HT1080 (cell line): ENCODE data around the gene TSPEAR. TPM values are rescaled to one million over a fixed set of nuclear protein-coding genes. Genes with fewer than 3 reads are reported as not detected.

Experiments used
- DNase-seq: peaks from one replicate; pipeline ENCODE4 v3.0.0-alpha.2; 2015; ENCODE audit warnings: low read depth
- total RNA-seq: library from RNA; depleted of rRNA; stranded (reverse); fragments of >200 nt; shearing (Covaris generic); gene quantifications from 2 replicates; pipeline ENCODE4 v1.2.3, GENCODE V29; 2014

TSPEAR gene
- total RNA-seq, 1 experiment from 2014 or later = not detected

- DNase-seq = no peak
Observed at GRCh38 chr21:44741921-44742320, 30.5 kb upstream of the TSPEAR start.

DNA sequence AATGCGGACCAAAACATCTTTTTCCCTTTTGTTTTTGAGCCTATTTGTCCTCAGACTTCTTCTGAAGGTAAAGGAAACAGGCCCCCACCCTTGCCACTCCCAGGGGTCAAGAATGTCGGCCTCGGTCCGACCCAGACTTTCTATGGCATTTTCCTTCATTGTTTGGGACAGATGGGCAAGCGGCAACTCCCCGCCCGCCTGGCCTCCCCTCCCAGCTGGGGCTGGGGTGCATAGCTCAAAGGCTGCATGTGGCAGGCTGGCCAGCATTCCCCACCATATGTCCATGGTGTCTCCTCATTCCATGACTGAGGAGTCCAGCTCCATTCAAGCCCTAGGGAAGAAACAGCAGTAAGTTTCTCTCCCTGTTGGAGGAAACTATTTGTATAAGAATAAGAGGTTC lies 29.4 kb upstream of the TSPEAR start:
- no peak for DNase-seq

DNA sequence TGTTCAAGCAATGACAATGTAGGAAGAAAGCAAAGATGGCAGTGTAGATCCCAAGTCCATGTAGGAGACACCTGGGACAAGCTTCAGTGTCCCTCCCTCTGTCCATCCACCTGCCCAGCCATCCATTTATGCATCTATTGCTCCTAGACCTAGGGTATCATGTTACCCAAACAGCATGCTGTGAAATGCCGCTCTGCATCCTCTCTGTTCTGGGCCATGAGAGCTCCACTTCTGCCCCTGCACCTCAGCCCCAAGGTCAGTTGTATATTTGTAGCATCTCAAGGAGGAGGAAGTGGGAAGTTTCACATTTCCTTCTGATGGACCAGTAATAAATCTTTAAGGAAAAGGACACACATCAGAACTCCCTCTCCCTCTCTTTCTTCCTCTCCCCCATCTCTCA lies 27.9 kb upstream of the TSPEAR start:
- no peak for DNase-seq

GRCh38 chr21:44738621-44739020 lies 27.2 kb upstream of the TSPEAR start:
- no peak for DNase-seq

DNA sequence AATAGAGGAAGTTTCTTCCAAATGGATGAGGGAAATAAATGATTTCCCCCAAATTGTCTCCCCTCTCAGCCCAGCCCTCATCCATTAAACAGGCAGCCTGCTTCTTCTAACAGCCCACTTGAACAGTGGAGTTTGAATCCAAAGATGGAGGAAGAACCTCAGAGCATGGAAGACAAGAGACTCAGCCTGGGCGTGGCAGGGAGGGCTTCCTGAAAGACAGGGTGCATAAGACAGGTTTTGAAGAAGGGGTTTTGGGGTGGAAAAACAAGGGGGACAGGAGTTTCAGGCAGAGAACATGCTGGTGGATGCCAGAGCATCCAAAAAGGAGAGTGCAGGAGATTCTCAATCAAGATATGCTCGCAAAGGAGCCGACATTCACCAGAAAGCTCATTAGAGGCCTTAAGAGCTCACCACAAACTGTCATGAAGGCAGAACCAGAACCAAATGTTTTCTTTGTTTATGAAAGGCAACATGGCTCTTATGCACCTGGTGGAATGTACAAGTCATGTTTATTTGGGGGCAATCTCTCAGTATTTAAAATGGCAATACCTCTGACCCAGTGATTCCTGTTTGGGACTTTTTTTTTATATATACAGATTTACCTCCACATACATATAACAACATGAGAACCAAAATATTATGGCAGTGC lies 26.5 kb upstream of the TSPEAR start:
- no peak for DNase-seq

GRCh38 chr21:44736291-44737004 lies 25.1 kb upstream of the TSPEAR start:
- DNase-seq = peak; percentile 71

GRCh38 chr21:44735821-44736220 lies 24.4 kb upstream of the TSPEAR start:
- no peak for DNase-seq

GRCh38 chr21:44734841-44735240 lies 23.5 kb upstream of the TSPEAR start:
- no peak for DNase-seq

DNA sequence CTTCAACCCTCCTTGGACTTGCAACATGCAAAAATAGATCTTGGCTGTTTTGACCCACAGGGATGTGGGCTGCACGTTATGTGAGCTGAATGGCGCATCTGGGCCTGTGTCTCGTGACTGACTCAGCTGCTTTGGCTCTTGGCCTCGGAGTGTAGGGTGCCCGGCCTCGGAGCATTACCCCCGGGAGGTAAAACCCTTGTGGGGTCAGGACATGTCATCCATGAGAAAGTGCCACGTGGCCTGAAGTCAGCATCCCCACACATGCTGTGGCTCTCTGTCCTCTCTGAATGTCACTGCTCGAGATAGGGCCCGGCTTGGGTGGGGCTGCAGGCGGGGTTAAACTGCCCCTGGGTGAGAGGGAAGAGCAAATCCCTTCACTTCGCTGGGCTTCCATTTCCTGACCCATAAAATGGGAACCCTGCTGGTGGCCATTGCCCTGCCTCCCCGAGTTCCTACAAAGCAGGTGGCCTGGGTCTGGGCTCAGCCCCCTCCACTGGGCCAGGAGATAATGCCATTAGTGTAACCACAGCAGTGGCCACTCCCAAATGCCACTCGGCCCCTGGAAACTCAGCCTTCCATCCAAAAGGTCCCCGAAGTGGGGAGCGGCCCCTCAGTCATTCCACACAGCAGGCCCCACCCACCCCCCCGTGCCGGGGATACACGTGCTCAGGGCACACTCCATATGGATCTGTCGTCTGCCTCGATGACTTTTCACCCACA lies 22.8 kb upstream of the TSPEAR start:
- no peak for DNase-seq

DNA sequence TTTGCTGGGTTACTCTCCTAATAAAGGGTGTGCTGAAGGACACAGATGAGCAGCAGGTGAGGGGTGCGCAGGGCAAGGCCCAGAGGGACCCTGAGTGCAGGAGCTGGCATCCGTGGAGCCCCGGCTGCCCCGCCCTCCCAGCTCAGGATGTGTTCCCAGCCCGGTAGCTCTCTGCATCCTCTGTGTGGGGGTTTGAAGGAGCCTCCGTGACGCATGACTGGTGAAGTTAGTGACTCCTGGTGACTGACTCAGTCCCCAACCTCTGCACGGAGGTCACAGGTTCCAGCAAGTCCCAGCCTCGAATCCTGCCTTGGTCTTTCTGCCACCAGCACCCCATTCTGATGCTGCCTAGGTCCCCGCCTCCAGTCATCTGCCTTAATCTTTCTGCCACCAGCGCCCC lies 21.6 kb upstream of the TSPEAR start:
- DNase-seq = peak; percentile 29

DNA sequence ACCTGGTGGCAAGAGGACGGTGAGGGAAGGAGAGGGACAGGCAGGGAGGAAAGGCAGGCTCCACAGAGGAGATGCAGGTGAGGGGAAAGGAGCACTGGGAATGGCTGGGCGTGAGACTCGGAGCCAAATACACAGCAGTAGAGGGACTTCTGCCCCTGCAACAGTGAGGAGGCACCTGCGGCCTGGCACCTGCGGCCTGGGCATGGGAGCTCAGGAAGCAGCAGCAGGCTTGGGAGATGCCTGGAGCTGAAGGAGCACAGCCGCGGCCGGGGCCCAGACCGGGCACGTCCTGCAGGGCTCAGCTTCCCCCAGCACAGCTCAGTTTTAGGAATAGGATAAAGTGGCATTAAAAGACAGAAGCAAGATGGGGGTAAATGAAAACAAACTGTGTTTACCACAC lies 20.9 kb upstream of the TSPEAR start:
- DNase-seq = no peak

GRCh38 chr21:44730951-44731579 lies 19.7 kb upstream of the TSPEAR start:
- DNase-seq = no peak

DNA sequence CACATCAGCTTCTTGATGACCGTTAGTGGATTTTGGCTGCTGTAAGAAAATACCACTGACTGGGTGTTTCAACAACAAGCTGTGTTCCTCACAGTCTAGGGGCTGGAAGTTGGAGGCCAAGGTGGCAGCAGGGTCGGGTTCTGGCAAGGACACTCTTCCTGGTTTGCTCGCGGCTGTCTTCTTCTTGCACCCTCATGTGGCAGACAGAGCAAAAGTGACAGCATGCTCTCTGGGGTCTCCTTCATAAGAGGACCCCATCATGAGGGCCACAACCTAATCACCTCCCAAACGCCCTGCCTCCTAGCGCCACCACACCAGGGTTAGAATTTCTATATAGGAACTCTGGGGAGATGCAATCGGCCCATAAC lies 18.6 kb upstream of the TSPEAR start:
- DNase-seq = no peak

GRCh38 chr21:44729336-44730027 lies 18.1 kb upstream of the TSPEAR start:
- DNase-seq = no peak

GRCh38 chr21:44728716-44729115 lies 17.3 kb upstream of the TSPEAR start:
- DNase-seq = no peak

DNA sequence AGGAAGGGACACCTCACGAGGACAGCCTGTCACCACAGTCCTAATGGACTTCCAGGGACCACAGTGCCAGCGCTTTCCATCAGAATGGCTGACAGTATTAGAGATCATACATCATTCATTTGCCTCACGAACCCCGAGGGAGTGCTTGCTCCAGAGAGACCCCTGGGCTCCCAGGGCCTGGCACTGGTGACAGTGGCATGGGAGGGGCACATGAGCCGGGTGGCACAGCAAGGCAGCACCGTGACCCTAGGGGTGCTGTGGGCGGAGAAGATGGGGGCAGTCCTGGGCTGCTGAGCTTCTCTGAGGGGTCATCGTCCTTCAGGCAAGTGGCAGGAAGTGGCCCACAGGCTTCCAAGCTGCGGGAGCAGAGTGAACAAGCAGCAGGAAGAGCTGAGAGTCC lies 16.4 kb upstream of the TSPEAR start:
- no peak for DNase-seq

GRCh38 chr21:44727321-44727720 lies 15.9 kb upstream of the TSPEAR start:
- no peak for DNase-seq

DNA sequence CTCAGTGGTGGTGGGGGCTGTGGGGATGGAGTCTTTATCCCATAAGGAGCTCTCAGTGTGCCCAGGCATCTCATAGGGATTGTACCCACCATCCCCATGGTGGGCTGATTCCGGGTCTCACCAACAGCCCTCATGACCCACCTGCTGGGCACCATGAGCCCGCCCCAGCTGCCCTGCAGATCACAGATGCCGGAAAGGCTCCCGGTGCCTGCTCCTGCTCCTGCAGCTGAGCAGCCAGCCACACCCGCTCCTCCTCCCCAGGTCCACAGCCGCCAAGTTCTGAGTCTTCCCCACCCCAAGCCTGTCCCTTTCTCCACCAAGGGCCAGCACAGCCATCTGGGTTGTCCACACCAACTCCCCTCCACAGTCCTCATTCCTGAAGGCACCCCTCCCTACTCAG lies 15.5 kb upstream of the TSPEAR start:
- DNase-seq = no peak

DNA sequence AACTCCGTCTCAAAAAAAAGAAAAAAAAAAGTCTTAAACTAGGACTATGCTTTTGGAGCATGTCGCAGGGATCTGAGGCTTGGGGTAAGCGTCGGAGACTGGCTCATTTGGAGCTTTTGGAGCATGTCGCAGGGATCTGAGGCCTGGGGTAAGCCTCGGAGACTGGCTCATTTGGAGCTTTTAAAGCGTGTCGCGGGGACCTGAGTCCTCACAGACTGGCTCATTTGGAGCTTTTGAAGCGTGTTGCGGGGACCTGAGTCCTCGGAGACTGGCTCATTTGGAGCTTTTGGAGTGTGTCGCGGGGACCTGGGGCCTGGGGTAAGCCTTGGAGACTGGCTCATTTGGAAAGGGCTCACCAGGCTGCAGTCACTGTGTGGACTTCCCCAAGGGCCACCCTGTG lies 13.6 kb upstream of the TSPEAR start:
- no peak for DNase-seq

DNA sequence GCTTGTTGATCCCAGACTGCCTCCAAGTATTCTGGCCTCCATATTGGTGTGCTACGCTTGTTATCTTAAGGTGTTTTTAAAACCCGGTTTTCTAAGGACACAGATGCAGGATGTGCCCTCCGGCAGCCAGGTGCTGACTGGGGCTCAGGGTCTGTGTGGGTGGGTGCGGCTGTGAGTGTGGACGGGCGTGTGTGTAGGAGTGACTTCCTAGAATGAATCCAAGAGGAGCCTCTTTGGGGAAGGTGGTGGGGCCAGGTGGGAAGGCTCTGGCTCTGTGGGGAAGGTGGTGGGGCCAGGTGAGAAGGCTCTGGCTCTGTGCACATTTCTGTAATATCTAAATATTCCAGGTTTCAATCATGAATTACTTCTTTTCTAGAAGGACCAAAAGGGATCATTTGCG lies 12.8 kb upstream of the TSPEAR start:
- DNase-seq = no peak
